Endothelial cell of umbilical vein (primary cell): ENCODE data around the gene OGFOD2. TPM values are rescaled to one million over a fixed set of nuclear protein-coding genes. Genes with fewer than 3 reads are reported as not detected.

Experiments
- BruUV-seq: library from RNA; stranded (reverse); fragments of 400-500 nt; replicated peaks from 2 replicates; lab custom pipeline; 2021; lab: Mats Ljungman, UMichigan
- CTCF ChIA-PET: fragments of 300-600, 350-600 bp; sonication (Branson Sonifier 250); formaldehyde crosslinking; loops from one replicate; lab custom pipeline; 2021; ENCODE audit warnings: antibody characterized with exemption, inconsistent platforms; lab: Charles Lee
- POLR2A ChIA-PET: fragments of 300-600, 350-600 bp; sonication (Branson Sonifier 250); formaldehyde crosslinking; loops from one replicate; lab custom pipeline; 2021; ENCODE audit warnings: antibody characterized with exemption, inconsistent platforms; lab: Charles Lee
- DNase-seq: peaks from one replicate; pipeline ENCODE4 v3.0.0-alpha.2; 2011; ENCODE audit warnings: low read depth, low spot score
- FAIRE-seq: peaks from 2 replicates; lab custom pipeline; 2011; peaks lifted over from hg19 to GRCh38; lab: Jason Lieb, UNC
- H2AFZ ChIP-seq: 2 replicates; pipeline ENCODE4 v1.6.0; 2012; ENCODE audit warnings: low read depth, low read length, control low read depth, inconsistent platforms
- H3K27ac ChIP-seq: 2 replicates; pipeline ENCODE4 v1.5.1; 2011; ENCODE audit warnings: low read depth, mild to moderate bottlenecking, control low read depth, low read length, moderate library complexity; ENCODE audit not compliant: insufficient read depth
- H3K27me3 ChIP-seq, 2 experiments: 2 replicates each; pipeline versions ENCODE4 v1.6.0 to v1.6.1; 2011; ENCODE audit warnings: low read length in 2 of 2, mixed read lengths in 1 of 2; ENCODE audit not compliant: control insufficient read depth in 2 of 2, insufficient read depth in 2 of 2
- H3K36me3 ChIP-seq, 2 experiments: 2 replicates in 1 of 2; 3 replicates in 1 of 2; pipeline ENCODE4 v1.5.1; 2011; ENCODE audit warnings: low read length in 2 of 2, mild to moderate bottlenecking in 1 of 2, moderate library complexity in 1 of 2; ENCODE audit not compliant: control insufficient read depth in 2 of 2, insufficient read depth in 2 of 2; ENCODE audit errors: extremely low read depth in 1 of 2
- H3K4me1 ChIP-seq: 3 replicates; pipeline ENCODE4 v1.5.1; 2011; ENCODE audit warnings: mild to moderate bottlenecking, low read length; ENCODE audit not compliant: control insufficient read depth, insufficient read depth; ENCODE audit errors: extremely low read depth
- H3K4me2 ChIP-seq: 2 replicates; pipeline ENCODE4 v1.6.1; 2011; ENCODE audit warnings: low read length, control low read depth, mixed read lengths; ENCODE audit not compliant: insufficient read depth
- H3K4me3 ChIP-seq, 3 experiments: fragments of 200-600 bp in 1 of 3; sonication (generic), shearing (Covaris generic) in 1 of 3; replicated peaks in 1 of 3; 2 replicates each; pipeline ENCODE4 v1.5.1; 2011 to 2016; ENCODE audit warnings: control low read depth in 3 of 3, low read length in 3 of 3, mild to moderate bottlenecking in 2 of 3, inconsistent platforms in 1 of 3, low read depth in 1 of 3, moderate library complexity in 1 of 3; ENCODE audit not compliant: insufficient read depth in 1 of 3
- H3K79me2 ChIP-seq: 2 replicates; pipeline ENCODE4 v1.6.0; 2012; ENCODE audit warnings: low read length, inconsistent platforms; ENCODE audit not compliant: control insufficient read depth, insufficient read depth
- H3K9ac ChIP-seq: replicated peaks from 2 replicates; pipeline ENCODE3; 2011; ENCODE audit warnings: low read length, control low read depth; ENCODE audit not compliant: insufficient read depth; ENCODE audit errors: extremely low read depth
- H3K9me1 ChIP-seq: replicated peaks from 3 replicates; pipeline ENCODE4 v1.6.0; 2011; ENCODE audit warnings: mild to moderate bottlenecking, low read length; ENCODE audit not compliant: control insufficient read depth, insufficient read depth; ENCODE audit errors: extremely low read depth
- H3K9me3 ChIP-seq: replicated peaks from 2 replicates; pipeline ENCODE4 v1.5.1; 2012; ENCODE audit warnings: low read length, inconsistent platforms; ENCODE audit not compliant: control insufficient read depth, insufficient read depth
- H4K20me1 ChIP-seq: replicated peaks from 2 replicates; pipeline ENCODE3; 2011; ENCODE audit warnings: mild to moderate bottlenecking, low read length; ENCODE audit not compliant: control insufficient read depth, insufficient read depth; ENCODE audit errors: extremely low read depth
- EZH2 ChIP-seq: IDR thresholded peaks from 2 replicates; pipeline ENCODE4 v1.6.1; 2012; ENCODE audit warnings: borderline replicate concordance, low read depth, mild to moderate bottlenecking, moderate library complexity, low read length, inconsistent platforms; ENCODE audit not compliant: severe bottlenecking
- FOS ChIP-seq: IDR thresholded peaks from 2 replicates; pipeline ENCODE4 v1.6.1; 2011; ENCODE audit warnings: mild to moderate bottlenecking, low read length, moderate library complexity, borderline replicate concordance; ENCODE audit not compliant: insufficient read depth
- GATA2 ChIP-seq: IDR thresholded peaks from 2 replicates; pipeline ENCODE4 v1.7.0; 2011; ENCODE audit warnings: low read depth, mild to moderate bottlenecking, moderate library complexity, mixed read lengths, low read length; ENCODE audit not compliant: insufficient read length, insufficient read depth
- JUN ChIP-seq: IDR thresholded peaks from 2 replicates; pipeline ENCODE4 v1.6.1; 2011; ENCODE audit warnings: borderline replicate concordance, low read depth; ENCODE audit not compliant: insufficient read length, insufficient read depth
- MYC ChIP-seq: IDR thresholded peaks from one replicate; pipeline ENCODE4 v1.6.1; 2011; ENCODE audit warnings: mild to moderate bottlenecking, low read depth, low read length
- POLR2A ChIP-seq: IDR thresholded peaks from 2 replicates; pipeline ENCODE4 v1.6.1; 2012; ENCODE audit warnings: low read depth, mild to moderate bottlenecking, control low read depth, low read length
- POLR2AphosphoS5 ChIP-seq: IDR thresholded peaks from 2 replicates; pipeline ENCODE4 v1.6.1; 2012; ENCODE audit warnings: low read depth, mild to moderate bottlenecking, control low read depth, low read length, moderate library complexity; ENCODE audit not compliant: insufficient read depth
- dilution Hi-C: fragments of 300-500 bp; cut with MboI; formaldehyde crosslinking; loops from one replicate; pipeline ENCODE4 v1.15.0; 2019; ENCODE audit warnings: low sequenced_read_pairs; ENCODE audit not compliant: extremely low pct_ligation_motif_present
- intact Hi-C: fragments of 100-400 bp; cut with micrococcal nuclease; formaldehyde crosslinking; loops from one replicate; pipeline ENCODE4 v1.10.0; 2022
- polyA plus RNA-seq, 4 experiments: library from polyadenylated mRNA; depleted of rRNA in 3 of 4; stranded (reverse) in 3 of 4; unstranded in 1 of 4; fragments of >200 nt; gene quantifications; 2 replicates each; pipeline versions ENCODE4 v1.2.1 to v1.2.3, GENCODE V29; 2011 to 2012; ENCODE audit warnings: missing spikeins in 1 of 4
- total RNA-seq: library from RNA; stranded (reverse); gene quantifications from 2 replicates; pipeline ENCODE4 v1.2.3, GENCODE V29; 2021
- TF ChIP-seq, protein P1 (sequence below), 2 donors: IDR thresholded peaks; 1 replicate in 1 of 2; 2 replicates in 1 of 2; pipeline ENCODE4 v1.5.1; 2011; ENCODE audit warnings: low read length in 2 of 2, mild to moderate bottlenecking in 2 of 2, moderate library complexity in 2 of 2, control low read depth in 1 of 2, inconsistent platforms in 1 of 2, low read depth in 1 of 2; ENCODE audit not compliant: insufficient read depth in 1 of 2; ENCODE audit errors: extremely low read depth in 1 of 2
- TF ChIP-seq, protein P2 (sequence below): IDR thresholded peaks from 2 replicates; pipeline ENCODE4 v1.6.1; 2011; ENCODE audit not compliant: insufficient read depth, insufficient read length

The OGFOD2 gene
- total and polyA plus RNA-seq, 2 donors (not counting 3 experiments of a cell fraction or from before 2014, with no cell fraction given) = 16.8 to 24.1 TPM

DNA sequence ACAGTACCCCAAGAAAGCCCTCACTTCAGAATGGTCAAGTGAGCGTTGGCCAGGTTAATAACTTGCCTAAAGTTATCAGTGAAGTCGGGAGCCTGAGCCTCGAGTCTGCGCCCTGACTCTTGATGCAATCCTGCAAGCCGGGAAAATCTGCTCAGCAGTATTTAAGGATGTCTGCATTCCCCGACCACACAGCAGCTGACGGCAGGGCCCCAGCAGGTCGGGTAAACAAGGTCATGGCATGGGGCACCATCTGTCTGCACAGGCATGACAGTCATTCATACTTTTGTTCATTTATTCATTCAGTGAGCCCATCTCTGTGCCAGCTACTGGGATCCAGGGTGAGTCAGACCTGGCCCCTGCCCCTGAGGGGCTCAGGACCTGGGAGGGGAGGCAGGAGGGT lies 19.9 kb upstream of the OGFOD2 start:
- Histone ChIP-seq H3K9ac (no peak overlapping the region), H3K27ac (no peak overlapping the region), H3K4me3 (no peak overlapping the region), H3K9me1 (no peaks in the 10 kb centered on the region), H3K4me1 (peaks cover 23% of the 10 kb centered on the region), H4K20me1 (no peaks in the 10 kb centered on the region), H3K27me3 (no peaks in the 10 kb centered on the region), H3K9me3 (no peaks in the 10 kb centered on the region), H2AFZ (no peak overlapping the region), H3K36me3 (peaks cover 0 to 2% of the 10 kb centered on the region in 2 experiments), H3K79me2 (no peaks in the 10 kb centered on the region), H3K4me2 (no peak overlapping the region)
- DNase-seq (no peak), FAIRE-seq (no peak)
- TF ChIP-seq, protein P1, sequence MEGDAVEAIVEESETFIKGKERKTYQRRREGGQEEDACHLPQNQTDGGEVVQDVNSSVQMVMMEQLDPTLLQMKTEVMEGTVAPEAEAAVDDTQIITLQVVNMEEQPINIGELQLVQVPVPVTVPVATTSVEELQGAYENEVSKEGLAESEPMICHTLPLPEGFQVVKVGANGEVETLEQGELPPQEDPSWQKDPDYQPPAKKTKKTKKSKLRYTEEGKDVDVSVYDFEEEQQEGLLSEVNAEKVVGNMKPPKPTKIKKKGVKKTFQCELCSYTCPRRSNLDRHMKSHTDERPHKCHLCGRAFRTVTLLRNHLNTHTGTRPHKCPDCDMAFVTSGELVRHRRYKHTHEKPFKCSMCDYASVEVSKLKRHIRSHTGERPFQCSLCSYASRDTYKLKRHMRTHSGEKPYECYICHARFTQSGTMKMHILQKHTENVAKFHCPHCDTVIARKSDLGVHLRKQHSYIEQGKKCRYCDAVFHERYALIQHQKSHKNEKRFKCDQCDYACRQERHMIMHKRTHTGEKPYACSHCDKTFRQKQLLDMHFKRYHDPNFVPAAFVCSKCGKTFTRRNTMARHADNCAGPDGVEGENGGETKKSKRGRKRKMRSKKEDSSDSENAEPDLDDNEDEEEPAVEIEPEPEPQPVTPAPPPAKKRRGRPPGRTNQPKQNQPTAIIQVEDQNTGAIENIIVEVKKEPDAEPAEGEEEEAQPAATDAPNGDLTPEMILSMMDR (IDR thresholded peaks at IDR 0.05; ENCODE audit: extremely low read depth in 1 of 2, insufficient read depth in 1 of 2, low read depth in 1 of 2, low read length in 2 of 2) = no peak
- TF ChIP-seq MYC (no peak), FOS (no peak), POLR2A (no peak), EZH2 (no peak), JUN (no peak), GATA2 (no peak), POLR2AphosphoS5 (no peak)
- TF ChIP-seq, protein P2, sequence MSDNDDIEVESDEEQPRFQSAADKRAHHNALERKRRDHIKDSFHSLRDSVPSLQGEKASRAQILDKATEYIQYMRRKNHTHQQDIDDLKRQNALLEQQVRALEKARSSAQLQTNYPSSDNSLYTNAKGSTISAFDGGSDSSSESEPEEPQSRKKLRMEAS = no peak
- BruUV-seq = no TSS peak
- ChIA-PET CTCF (interaction anchor here (1.1 to 19.1 kb wide), 7 partner anchors 8 to 283 kb away, joined by 3 to 200 read pairs (median 5); partner anchors contain the start of gene ABCB9), POLR2A (no interaction called here)
- dilution Hi-C loops = no loop called here
- intact Hi-C loops = no loop called here
